Measurements from ENCODE around the gene B4GALNT4.

The B4GALNT4 gene

GRCh38 chr11:419248-420005 is 50.1 kb downstream of the B4GALNT4 start:
- Histone ChIP-seq H3K79me1 (replicated peaks; ENCODE audit: low read length, poor library complexity, severe bottlenecking) (no peaks in the 10 kb centered on the region), H3K27ac (ENCODE audit: low read length, poor library complexity, severe bottlenecking) (no peak overlapping the region), H3K14ac (ENCODE audit: low read length in 2 of 2) (no peak overlapping the region), H3K9me3 (ENCODE audit: control insufficient read depth, low read length) (no peaks in the 10 kb centered on the region), H2BK15ac (ENCODE audit: low read depth, poor library complexity, severe bottlenecking) (no peak overlapping the region), H2BK12ac (ENCODE audit: low read length in 2 of 2) (no peak overlapping the region), H4K91ac (ENCODE audit: low read length) (no peak overlapping the region), H3K4me1 (ENCODE audit: control insufficient read depth, insufficient read depth, low read depth, low read length) (peaks cover 30% of the 10 kb centered on the region), H3K4me3 (ENCODE audit: insufficient read depth in 1 of 2, low read depth in 1 of 2, low read length in 2 of 2) (no peak overlapping the region), H4K8ac (ENCODE audit: low read length) (no peak overlapping the region), H3K4me2 (ENCODE audit: low read length, poor library complexity, severe bottlenecking) (no peak overlapping the region), H2AFZ (ENCODE audit: low read depth, low read length) (no peak overlapping the region), H3K4ac (ENCODE audit: low read depth in 1 of 2, low read length in 2 of 2) (no peak overlapping the region), H3K36me3 (ENCODE audit: control insufficient read depth in 1 of 2, insufficient read depth in 2 of 2, low read depth in 1 of 2, low read length in 2 of 2) (peaks cover 0 to 2% of the 10 kb centered on the region in 2 experiments), H2BK120ac (ENCODE audit: low read depth, low read length) (no peak overlapping the region), H3K23ac (ENCODE audit: low read length in 2 of 2) (no peak overlapping the region), H3K9ac (ENCODE audit: low read length) (no peak overlapping the region), H2BK5ac (ENCODE audit: low read depth, low read length, poor library complexity, severe bottlenecking) (no peak overlapping the region), H2AK5ac (ENCODE audit: low read length, severe bottlenecking) (no peak overlapping the region), H3K18ac (ENCODE audit: low read depth in 1 of 2, low read length in 2 of 2) (no peak overlapping the region), H3K27me3 (ENCODE audit: control insufficient read depth in 1 of 2, insufficient read depth in 1 of 2, low read length in 2 of 2) (peaks cover 0 to 61% of the 10 kb centered on the region in 2 experiments)
- WGBS, result 85% methylated on average over 20 of the region's 20 CpGs
- no peak for DNase-seq

GRCh38 chr11:420054-420910 is 51.0 kb downstream of the B4GALNT4 start:
- no peak for DNase-seq
- Histone ChIP-seq H3K23ac (ENCODE audit: low read length in 2 of 2) (no peak overlapping the region), H3K4me1 (ENCODE audit: control insufficient read depth, insufficient read depth, low read depth, low read length) (peaks cover 22% of the 10 kb centered on the region), H3K9me3 (ENCODE audit: control insufficient read depth, low read length) (no peaks in the 10 kb centered on the region), H2BK15ac (ENCODE audit: low read depth, poor library complexity, severe bottlenecking) (no peak overlapping the region), H2BK120ac (ENCODE audit: low read depth, low read length) (no peak overlapping the region), H3K27me3 (ENCODE audit: control insufficient read depth in 1 of 2, insufficient read depth in 1 of 2, low read length in 2 of 2) (peaks cover 0 to 64% of the 10 kb centered on the region in 2 experiments), H3K36me3 (ENCODE audit: control insufficient read depth in 1 of 2, insufficient read depth in 2 of 2, low read depth in 1 of 2, low read length in 2 of 2) (peaks cover 0 to 2% of the 10 kb centered on the region in 2 experiments), H3K4me3 (ENCODE audit: insufficient read depth in 1 of 2, low read depth in 1 of 2, low read length in 2 of 2) (no peak overlapping the region), H4K8ac (ENCODE audit: low read length) (no peak overlapping the region), H4K91ac (ENCODE audit: low read length) (no peak overlapping the region), H3K9ac (ENCODE audit: low read length) (no peak overlapping the region), H3K27ac (ENCODE audit: low read length, poor library complexity, severe bottlenecking) (no peak overlapping the region), H3K4me2 (ENCODE audit: low read length, poor library complexity, severe bottlenecking) (no peak overlapping the region), H3K18ac (ENCODE audit: low read depth in 1 of 2, low read length in 2 of 2) (no peak overlapping the region), H2AFZ (ENCODE audit: low read depth, low read length) (no peak overlapping the region), H3K79me1 (replicated peaks; ENCODE audit: low read length, poor library complexity, severe bottlenecking) (no peaks in the 10 kb centered on the region), H3K4ac (ENCODE audit: low read depth in 1 of 2, low read length in 2 of 2) (no peak overlapping the region), H2BK12ac (ENCODE audit: low read length in 2 of 2) (no peak overlapping the region), H3K14ac (ENCODE audit: low read length in 2 of 2) (no peak overlapping the region), H2AK5ac (ENCODE audit: low read length, severe bottlenecking) (no peak overlapping the region), H2BK5ac (ENCODE audit: low read depth, low read length, poor library complexity, severe bottlenecking) (no peak overlapping the region)
- 89% methylated on average over 71 of the region's 71 CpGs for WGBS

GRCh38 chr11:420911-421321 is 51.6 kb downstream of the B4GALNT4 start:
- Histone ChIP-seq H3K4ac (ENCODE audit: low read depth in 1 of 2, low read length in 2 of 2) (no peak overlapping the region), H3K23ac (ENCODE audit: low read length in 2 of 2) (no peak overlapping the region), H3K9ac (ENCODE audit: low read length) (no peak overlapping the region), H3K27ac (ENCODE audit: low read length, poor library complexity, severe bottlenecking) (no peak overlapping the region), H4K91ac (ENCODE audit: low read length) (no peak overlapping the region), H2AK5ac (ENCODE audit: low read length, severe bottlenecking) (no peak overlapping the region), H3K9me3 (ENCODE audit: control insufficient read depth, low read length) (no peaks in the 10 kb centered on the region), H2BK5ac (ENCODE audit: low read depth, low read length, poor library complexity, severe bottlenecking) (no peak overlapping the region), H3K36me3 (ENCODE audit: control insufficient read depth in 1 of 2, insufficient read depth in 2 of 2, low read depth in 1 of 2, low read length in 2 of 2) (peaks cover 0 to 2% of the 10 kb centered on the region in 2 experiments), H2BK120ac (ENCODE audit: low read depth, low read length) (no peak overlapping the region), H4K8ac (ENCODE audit: low read length) (no peak overlapping the region), H3K4me3 (ENCODE audit: insufficient read depth in 1 of 2, low read depth in 1 of 2, low read length in 2 of 2) (no peak overlapping the region), H2BK12ac (ENCODE audit: low read length in 2 of 2) (no peak overlapping the region), H3K18ac (ENCODE audit: low read depth in 1 of 2, low read length in 2 of 2) (no peak overlapping the region), H3K4me2 (ENCODE audit: low read length, poor library complexity, severe bottlenecking) (no peak overlapping the region), H3K27me3 (ENCODE audit: control insufficient read depth in 1 of 2, insufficient read depth in 1 of 2, low read length in 2 of 2) (peaks cover 0 to 63% of the 10 kb centered on the region in 2 experiments), H2BK15ac (ENCODE audit: low read depth, poor library complexity, severe bottlenecking) (no peak overlapping the region), H3K4me1 (ENCODE audit: control insufficient read depth, insufficient read depth, low read depth, low read length) (peaks cover 16% of the 10 kb centered on the region), H2AFZ (ENCODE audit: low read depth, low read length) (no peak overlapping the region), H3K14ac (ENCODE audit: low read length in 2 of 2) (peak overlapping the region in 1 of 2 experiments; percentile 3), H3K79me1 (replicated peaks; ENCODE audit: low read length, poor library complexity, severe bottlenecking) (no peaks in the 10 kb centered on the region)
- 97% methylated on average over 17 of the region's 21 CpGs for WGBS
- no peak for DNase-seq

GRCh38 chr11:422249-422656 is 53.0 kb downstream of the B4GALNT4 start:
- H2BK15ac ChIP-seq (ENCODE audit: low read depth, poor library complexity, severe bottlenecking), result no peak overlapping the region
- H2BK5ac ChIP-seq (ENCODE audit: low read depth, low read length, poor library complexity, severe bottlenecking), result no peak overlapping the region
- no peak overlapping the region for H3K18ac ChIP-seq (ENCODE audit: low read depth in 1 of 2, low read length in 2 of 2)
- H2AFZ ChIP-seq (ENCODE audit: low read depth, low read length), result no peak overlapping the region
- H2AK5ac ChIP-seq (ENCODE audit: low read length, severe bottlenecking), result no peak overlapping the region
- DNase-seq, result no peak
- WGBS, result 78% methylated on average over 10 of the region's 10 CpGs
- no peak overlapping the region for H3K4ac ChIP-seq (ENCODE audit: low read depth in 1 of 2, low read length in 2 of 2)
- no peak overlapping the region for H2BK12ac ChIP-seq (ENCODE audit: low read length in 2 of 2)
- H4K91ac ChIP-seq (ENCODE audit: low read length), result no peak overlapping the region
- H3K27ac ChIP-seq (ENCODE audit: low read length, poor library complexity, severe bottlenecking), result no peak overlapping the region
- peaks cover 0 to 2% of the 10 kb centered on the region in 2 experiments for H3K36me3 ChIP-seq (ENCODE audit: control insufficient read depth in 1 of 2, insufficient read depth in 2 of 2, low read depth in 1 of 2, low read length in 2 of 2)
- H3K79me1 ChIP-seq (replicated peaks; ENCODE audit: low read length, poor library complexity, severe bottlenecking), result no peaks in the 10 kb centered on the region
- H3K23ac ChIP-seq (ENCODE audit: low read length in 2 of 2), result no peak overlapping the region
- H3K9me3 ChIP-seq (ENCODE audit: control insufficient read depth, low read length), result no peaks in the 10 kb centered on the region
- H3K27me3 ChIP-seq (ENCODE audit: control insufficient read depth in 1 of 2, insufficient read depth in 1 of 2, low read length in 2 of 2), result peaks cover 0 to 59% of the 10 kb centered on the region in 2 experiments
- no peak overlapping the region for H3K4me2 ChIP-seq (ENCODE audit: low read length, poor library complexity, severe bottlenecking)
- H3K9ac ChIP-seq (ENCODE audit: low read length), result no peak overlapping the region
- H3K4me1 ChIP-seq (ENCODE audit: control insufficient read depth, insufficient read depth, low read depth, low read length), result peaks cover 4% of the 10 kb centered on the region
- no peak overlapping the region for H3K4me3 ChIP-seq (ENCODE audit: insufficient read depth in 1 of 2, low read depth in 1 of 2, low read length in 2 of 2)
- no peak overlapping the region for H3K14ac ChIP-seq (ENCODE audit: low read length in 2 of 2)
- no peak overlapping the region for H4K8ac ChIP-seq (ENCODE audit: low read length)
- H2BK120ac ChIP-seq (ENCODE audit: low read depth, low read length), result no peak overlapping the region

Data from mesenchymal stem cell (in vitro differentiated cells and primary cell).